Mucosa of descending colon (tissue), 3 donors: ENCODE data around the gene SCNM1. TPM values are rescaled to one million over a fixed set of nuclear protein-coding genes. Genes with fewer than 3 reads are reported as not detected.

ENCODE experiments used
- ATAC-seq: fragments of 200-7000 bp; cut with Tn5 transposase; one replicate; pipeline ENCODE4 v1.9.1; 2020; ENCODE audit warnings: mild to moderate bottlenecking, moderate library complexity
- DNase-seq, 3 donors: peaks; one replicate each; pipeline ENCODE4 v3.0.0-alpha.2; 2020
- H3K36me3 ChIP-seq: fragments of 200-600 bp; one replicate; pipeline ENCODE4 v1.8.0; 2021; ENCODE audit warnings: low read depth, mild to moderate bottlenecking
- H3K4me1 ChIP-seq: fragments of 200-600 bp; one replicate; pipeline ENCODE4 v1.8.0; 2021; ENCODE audit warnings: low read depth, mild to moderate bottlenecking
- H3K4me3 ChIP-seq: fragments of 200-600 bp; one replicate; pipeline ENCODE4 v1.8.0; 2021; ENCODE audit warnings: mild to moderate bottlenecking
- H3K9me3 ChIP-seq: fragments of 200-600 bp; one replicate; pipeline ENCODE4 v1.8.0; 2021; ENCODE audit warnings: mild to moderate bottlenecking
- intact Hi-C, 2 donors: fragments of 100-400 bp; cut with DNase I in 1 of 2; cut with micrococcal nuclease in 1 of 2; formaldehyde crosslinking; loops; one replicate each; pipeline versions ENCODE4 v1.11.0 to v1.11.1; 2022; cut with DNase I, micrococcal nuclease
- total RNA-seq, 3 donors: library from RNA; stranded (reverse); fragmentation: NEBNext Ultra II Directional in 2 of 3; extraction: Animal tissue kit (Norgen Biotek cat#: 25700) in 2 of 3; gene quantifications; one replicate each; pipeline versions ENCODE4 v1.2.1 to v1.2.4, GENCODE V29; 2021 to 2023
- TF ChIP-seq, protein P1 (sequence below): fragments of 200-600 bp; IDR thresholded peaks from one replicate; pipeline ENCODE4 v1.8.0; 2022; ENCODE audit warnings: antibody characterized with exemption, mild to moderate bottlenecking
- donor health status: DM: no; HTN: no; CAD: no; lungs with moderate emphysema.
- donor health status: DM: no; HTN: no; CAD: no.
- donor health status: DM: no; HTN: yes; CAD: no.

SCNM1 gene
- total RNA-seq, 3 donors from 2014 or later: 27.9 to 37.8 (median 28.1) TPM

DNA sequence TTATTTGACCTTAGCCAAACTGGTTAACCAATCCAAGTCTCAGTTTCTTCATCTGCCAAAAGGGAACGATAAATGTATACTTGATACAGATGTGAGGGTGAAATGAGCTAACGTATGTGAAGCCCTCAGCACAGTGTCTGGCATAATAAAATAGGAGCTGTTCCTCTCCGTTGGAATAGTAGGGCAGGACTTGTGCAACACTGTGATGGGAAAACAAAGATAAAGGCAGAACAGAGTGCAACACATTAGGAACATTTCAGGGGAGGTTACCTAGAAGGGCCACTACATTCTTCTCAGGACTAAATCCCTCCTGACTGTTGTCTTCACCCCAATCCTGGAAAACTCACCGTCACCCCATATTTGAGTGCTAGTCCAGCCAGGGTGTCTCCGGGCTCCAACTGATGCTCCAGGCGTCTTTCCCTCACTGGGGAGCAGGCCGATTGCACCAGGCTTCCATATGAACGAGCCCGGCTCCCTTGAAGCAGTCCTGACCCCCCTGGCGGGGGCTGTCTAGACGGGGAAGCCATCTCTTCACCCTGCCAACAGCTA is 1.1 kb upstream of the SCNM1 start:
- no peak for ATAC-seq
- DNase-seq: peak in 1 of 3 donors; percentile 65
- TF ChIP-seq, protein P1, sequence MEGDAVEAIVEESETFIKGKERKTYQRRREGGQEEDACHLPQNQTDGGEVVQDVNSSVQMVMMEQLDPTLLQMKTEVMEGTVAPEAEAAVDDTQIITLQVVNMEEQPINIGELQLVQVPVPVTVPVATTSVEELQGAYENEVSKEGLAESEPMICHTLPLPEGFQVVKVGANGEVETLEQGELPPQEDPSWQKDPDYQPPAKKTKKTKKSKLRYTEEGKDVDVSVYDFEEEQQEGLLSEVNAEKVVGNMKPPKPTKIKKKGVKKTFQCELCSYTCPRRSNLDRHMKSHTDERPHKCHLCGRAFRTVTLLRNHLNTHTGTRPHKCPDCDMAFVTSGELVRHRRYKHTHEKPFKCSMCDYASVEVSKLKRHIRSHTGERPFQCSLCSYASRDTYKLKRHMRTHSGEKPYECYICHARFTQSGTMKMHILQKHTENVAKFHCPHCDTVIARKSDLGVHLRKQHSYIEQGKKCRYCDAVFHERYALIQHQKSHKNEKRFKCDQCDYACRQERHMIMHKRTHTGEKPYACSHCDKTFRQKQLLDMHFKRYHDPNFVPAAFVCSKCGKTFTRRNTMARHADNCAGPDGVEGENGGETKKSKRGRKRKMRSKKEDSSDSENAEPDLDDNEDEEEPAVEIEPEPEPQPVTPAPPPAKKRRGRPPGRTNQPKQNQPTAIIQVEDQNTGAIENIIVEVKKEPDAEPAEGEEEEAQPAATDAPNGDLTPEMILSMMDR: no peak
- H3K36me3 ChIP-seq: no peaks in the 10 kb centered on the region
- H3K9me3 ChIP-seq: no peaks in the 10 kb centered on the region
- H3K4me3 ChIP-seq: peak overlapping the region; percentile 42
- peaks cover 11% of the 10 kb centered on the region for H3K4me1 ChIP-seq
- intact Hi-C loops: no loop called here

DNA sequence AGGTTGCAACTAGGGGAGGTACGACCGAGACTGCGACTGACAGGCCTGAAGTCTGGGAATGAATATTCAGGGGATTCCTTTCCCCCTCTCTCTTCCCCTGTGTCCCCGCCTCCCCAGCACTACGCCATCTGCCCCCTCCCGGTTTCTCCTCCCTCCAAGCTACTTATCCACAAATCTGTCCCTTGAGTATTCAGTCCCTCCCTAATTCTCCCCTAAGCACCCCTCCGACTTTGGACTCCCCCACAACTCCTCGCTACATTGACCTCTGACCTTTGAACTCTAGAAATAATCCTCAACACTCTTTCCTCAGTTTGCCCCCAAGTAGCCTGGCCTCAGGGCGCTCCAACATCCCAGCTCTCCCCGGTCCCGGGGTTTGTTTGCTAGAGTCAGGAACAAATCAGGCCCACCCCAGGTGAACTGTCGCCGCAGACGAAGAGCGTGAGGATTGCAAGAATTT is 635 bp upstream of the SCNM1 start:
- peak; percentile 48 to 68 (median 50) for DNase-seq
- H3K9me3 ChIP-seq: no peaks in the 10 kb centered on the region
- ATAC-seq: peak; percentile 31
- TF ChIP-seq, protein P1: no peak
- no peaks in the 10 kb centered on the region for H3K36me3 ChIP-seq
- H3K4me3 ChIP-seq: peak overlapping the region; percentile 42
- intact Hi-C loops: no loop called here
- H3K4me1 ChIP-seq: peaks cover 11% of the 10 kb centered on the region

DNA sequence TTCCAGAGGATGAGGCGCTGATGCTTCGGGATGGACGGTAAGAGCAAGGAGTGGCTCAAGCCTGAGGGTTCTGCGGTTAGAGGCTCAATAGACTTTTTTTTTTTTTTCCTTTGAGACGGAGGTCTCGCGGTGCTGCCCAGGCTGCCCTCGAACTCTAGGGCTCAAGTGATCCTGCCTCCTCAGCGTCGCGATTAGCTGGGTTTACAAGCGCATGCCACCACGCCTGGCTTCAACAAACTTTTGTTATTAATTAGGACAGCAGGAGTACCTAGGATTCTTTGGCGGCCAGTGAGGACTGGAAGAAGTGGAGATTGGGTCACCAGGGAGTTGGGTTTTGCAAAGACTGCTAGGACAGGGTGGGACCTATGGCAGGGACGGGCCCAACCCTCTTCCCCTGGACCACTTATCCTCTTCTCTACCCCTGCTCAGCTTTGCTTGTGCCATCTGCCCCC is 587 bp downstream of the SCNM1 start:
- TF ChIP-seq, protein P1: no peak
- Histone ChIP-seq H3K4me1 (peaks cover 11% of the 10 kb centered on the region), H3K36me3 (no peaks in the 10 kb centered on the region), H3K9me3 (no peaks in the 10 kb centered on the region), H3K4me3 (peak overlapping the region; percentile 42)
- intact Hi-C loops: no loop called here
- ATAC-seq: peak; percentile 24
- no peak for DNase-seq

DNA sequence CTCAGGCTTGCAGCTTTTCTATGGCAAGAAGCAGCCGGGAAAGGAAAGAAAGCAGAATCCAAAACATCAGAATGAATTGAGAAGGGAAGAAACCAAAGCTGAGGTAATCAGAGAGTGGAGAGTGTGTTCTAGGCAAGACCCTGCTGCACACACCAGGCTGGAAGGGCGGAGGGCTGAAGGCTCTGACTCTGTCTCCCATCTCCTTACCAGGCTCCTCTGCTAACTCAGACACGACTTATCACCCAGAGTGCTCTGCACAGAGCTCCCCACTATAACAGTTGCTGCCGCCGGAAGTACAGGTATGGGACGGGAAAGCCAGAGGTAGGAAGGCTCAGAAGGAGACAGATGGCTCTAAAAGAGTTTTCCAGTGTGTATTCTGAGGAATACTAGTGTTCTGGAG is 1.2 kb downstream of the SCNM1 start:
- Histone ChIP-seq H3K4me3 (no peak overlapping the region), H3K4me1 (peaks cover 11% of the 10 kb centered on the region), H3K9me3 (no peaks in the 10 kb centered on the region), H3K36me3 (no peaks in the 10 kb centered on the region)
- intact Hi-C loops: no loop called here
- no peak for DNase-seq
- no peak for ATAC-seq
- TF ChIP-seq, protein P1: no peak

DNA sequence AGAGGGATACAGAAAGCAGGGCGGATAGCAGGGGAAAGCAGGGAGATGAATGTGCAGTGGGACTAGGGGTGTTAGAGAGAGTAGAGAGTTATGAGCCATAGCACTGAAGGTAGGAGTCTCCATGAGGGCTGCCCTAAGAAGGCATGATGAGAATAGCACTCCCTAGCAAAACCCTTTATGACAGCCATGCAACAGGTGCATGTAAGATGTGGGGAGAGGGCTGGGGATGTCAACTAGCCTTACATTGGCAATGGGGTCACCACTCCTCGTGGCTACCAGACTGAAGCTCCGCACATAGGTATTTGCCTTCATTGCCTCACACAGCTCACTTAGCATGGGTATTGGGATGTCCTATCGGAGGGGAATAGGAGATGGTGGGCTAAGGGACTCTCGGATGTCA is 5.2 kb downstream of the SCNM1 start:
- Histone ChIP-seq H3K4me1 (peaks cover 7% of the 10 kb centered on the region), H3K9me3 (no peaks in the 10 kb centered on the region), H3K4me3 (no peak overlapping the region), H3K36me3 (no peaks in the 10 kb centered on the region)
- no peak for DNase-seq
- ATAC-seq: no peak
- intact Hi-C loops: no loop called here
- TF ChIP-seq, protein P1: no peak
